Measurements from ENCODE around the gene CCN5.

CCN5 gene

DNA sequence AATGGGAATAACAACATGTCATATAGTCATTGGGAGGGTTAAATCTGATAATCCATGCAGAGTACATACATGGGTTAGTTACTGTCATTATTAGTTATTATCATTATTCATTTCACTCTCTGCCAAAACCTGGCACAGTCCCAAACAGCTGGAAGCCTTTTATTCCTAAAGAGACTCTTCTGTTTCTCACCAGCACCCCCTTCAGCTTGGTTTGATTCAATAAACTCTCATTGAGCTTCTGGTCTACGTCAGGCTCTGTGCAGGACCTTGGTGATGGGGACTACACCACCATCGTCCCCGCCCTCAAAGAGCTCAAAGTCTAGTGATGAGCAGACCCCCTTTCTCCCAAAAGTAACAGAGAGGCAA, 32.8 kb downstream of the CCN5 start:
- H4K20me1 ChIP-seq (ENCODE audit: insufficient read depth, low read length) = no peaks in the 10 kb centered on the region
- H3K9me3 ChIP-seq (ENCODE audit: low read length) = no peaks in the 10 kb centered on the region
- H3K36me3 ChIP-seq (ENCODE audit: insufficient read depth, low read length) = no peaks in the 10 kb centered on the region

GRCh38 chr20:44750081-44750805, 35.1 kb downstream of the CCN5 start:
- H3K9ac ChIP-seq (ENCODE audit: low read length) = no peak overlapping the region

More for the DNA sequence above, 32.8 kb downstream of the CCN5 start:
- Histone ChIP-seq H2AFZ (ENCODE audit: low read length) (no peak overlapping the region), H3F3A (ENCODE audit: insufficient read depth, low read length) (no peaks in the 10 kb centered on the region), H3K4me1 (ENCODE audit: insufficient read depth, low read length, severe bottlenecking) (peaks cover 24% of the 10 kb centered on the region), H3K9me2 (ENCODE audit: low read depth, low read length) (no peaks in the 10 kb centered on the region), H3K27ac (ENCODE audit: low read depth, low read length, poor library complexity, severe bottlenecking) (no peak overlapping the region), H3K9ac (ENCODE audit: low read length) (no peak overlapping the region), H3K4me3 (ENCODE audit: low read depth, low read length, poor library complexity, severe bottlenecking) (no peak overlapping the region), H3K4me2 (ENCODE audit: low read length) (no peak overlapping the region), H3K79me2 (ENCODE audit: insufficient read depth, low read length) (no peaks in the 10 kb centered on the region), H3K27me3 (ENCODE audit: insufficient read depth, low read length) (peaks cover 6% of the 10 kb centered on the region; the same call in 1 of the 2 replicates)
- TF ChIP-seq, protein P1, sequence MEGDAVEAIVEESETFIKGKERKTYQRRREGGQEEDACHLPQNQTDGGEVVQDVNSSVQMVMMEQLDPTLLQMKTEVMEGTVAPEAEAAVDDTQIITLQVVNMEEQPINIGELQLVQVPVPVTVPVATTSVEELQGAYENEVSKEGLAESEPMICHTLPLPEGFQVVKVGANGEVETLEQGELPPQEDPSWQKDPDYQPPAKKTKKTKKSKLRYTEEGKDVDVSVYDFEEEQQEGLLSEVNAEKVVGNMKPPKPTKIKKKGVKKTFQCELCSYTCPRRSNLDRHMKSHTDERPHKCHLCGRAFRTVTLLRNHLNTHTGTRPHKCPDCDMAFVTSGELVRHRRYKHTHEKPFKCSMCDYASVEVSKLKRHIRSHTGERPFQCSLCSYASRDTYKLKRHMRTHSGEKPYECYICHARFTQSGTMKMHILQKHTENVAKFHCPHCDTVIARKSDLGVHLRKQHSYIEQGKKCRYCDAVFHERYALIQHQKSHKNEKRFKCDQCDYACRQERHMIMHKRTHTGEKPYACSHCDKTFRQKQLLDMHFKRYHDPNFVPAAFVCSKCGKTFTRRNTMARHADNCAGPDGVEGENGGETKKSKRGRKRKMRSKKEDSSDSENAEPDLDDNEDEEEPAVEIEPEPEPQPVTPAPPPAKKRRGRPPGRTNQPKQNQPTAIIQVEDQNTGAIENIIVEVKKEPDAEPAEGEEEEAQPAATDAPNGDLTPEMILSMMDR (IDR thresholded peaks at IDR 0.05; ENCODE audit: low read length) = no peak
- no peak for TF ChIP-seq EZH2 (IDR thresholded peaks at IDR 0.05; ENCODE audit: borderline replicate concordance, low read length)

DNA sequence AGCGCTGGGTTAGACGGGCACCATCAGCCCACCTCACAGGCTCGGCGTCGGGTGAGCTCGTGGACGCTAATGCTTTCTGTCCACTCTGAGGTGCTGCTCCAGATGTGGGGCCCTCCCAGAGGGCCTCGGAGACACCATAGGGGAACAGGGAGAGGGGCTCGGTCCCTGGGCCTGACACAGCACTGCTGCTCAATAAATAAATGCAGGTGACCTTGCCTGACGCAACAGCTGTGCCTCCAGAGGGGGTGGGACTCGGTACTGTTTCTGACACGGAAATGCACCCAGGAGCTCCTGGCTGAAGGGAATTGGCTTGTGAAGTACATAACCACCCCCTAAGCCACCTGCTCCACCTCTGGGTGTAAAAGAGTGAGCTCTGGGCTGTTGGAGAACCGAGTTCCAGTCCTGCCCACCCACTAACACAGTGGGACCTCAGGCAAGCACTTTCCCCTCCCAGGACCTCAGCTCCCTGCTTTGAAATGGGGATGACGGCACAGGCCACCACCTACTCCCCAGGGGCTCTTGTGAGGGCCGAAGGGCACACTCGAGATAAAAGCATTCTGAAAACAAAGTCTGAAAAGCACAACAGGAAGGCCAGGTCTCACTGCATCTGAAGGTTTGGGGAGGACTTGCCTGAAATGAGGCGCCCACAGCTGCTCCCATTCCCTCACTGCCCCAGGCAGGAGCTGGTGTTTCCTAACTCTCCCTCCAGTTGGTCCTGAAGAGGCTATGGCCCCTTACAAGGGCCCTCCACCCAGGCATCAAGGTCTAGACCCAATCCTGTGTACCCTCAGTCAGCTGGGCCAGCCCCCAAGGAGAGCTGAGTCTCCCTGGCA, 37.1 kb downstream of the CCN5 start:
- TF ChIP-seq, protein P1 (IDR thresholded peaks at IDR 0.05; ENCODE audit: low read length) = no peak
- TF ChIP-seq EZH2 (IDR thresholded peaks at IDR 0.05; ENCODE audit: borderline replicate concordance, low read length) = no peak

More at GRCh38 chr20:44750081-44750805, 35.1 kb downstream of the CCN5 start:
- H3K27me3 ChIP-seq (ENCODE audit: insufficient read depth, low read length) = peaks cover 11% of the 10 kb centered on the region; the same call in 1 of the 2 replicates
- no peaks in the 10 kb centered on the region for H3K9me3 ChIP-seq (ENCODE audit: low read length)
- H4K20me1 ChIP-seq (ENCODE audit: insufficient read depth, low read length) = no peaks in the 10 kb centered on the region
- TF ChIP-seq EZH2 (IDR thresholded peaks at IDR 0.05; ENCODE audit: borderline replicate concordance, low read length) = no peak
- TF ChIP-seq, protein P1 (IDR thresholded peaks at IDR 0.05; ENCODE audit: low read length) = peak; percentile 4; the same call in 1 of the 2 replicates
- H3K9me2 ChIP-seq (ENCODE audit: low read depth, low read length) = no peaks in the 10 kb centered on the region
- no peaks in the 10 kb centered on the region for H3K36me3 ChIP-seq (ENCODE audit: insufficient read depth, low read length)
- peaks cover 24% of the 10 kb centered on the region for H3K4me1 ChIP-seq (ENCODE audit: insufficient read depth, low read length, severe bottlenecking)
- H2AFZ ChIP-seq (ENCODE audit: low read length) = no peak overlapping the region
- H3K4me2 ChIP-seq (ENCODE audit: low read length) = no peak overlapping the region
- no peak overlapping the region for H3K4me3 ChIP-seq (ENCODE audit: low read depth, low read length, poor library complexity, severe bottlenecking)
- H3K79me2 ChIP-seq (ENCODE audit: insufficient read depth, low read length) = no peaks in the 10 kb centered on the region
- no peaks in the 10 kb centered on the region for H3F3A ChIP-seq (ENCODE audit: insufficient read depth, low read length)
- no peak overlapping the region for H3K27ac ChIP-seq (ENCODE audit: low read depth, low read length, poor library complexity, severe bottlenecking)

More for the DNA sequence above, 37.1 kb downstream of the CCN5 start:
- H3K79me2 ChIP-seq (ENCODE audit: insufficient read depth, low read length) = no peaks in the 10 kb centered on the region
- H3K27me3 ChIP-seq (ENCODE audit: insufficient read depth, low read length) = peaks cover 11% of the 10 kb centered on the region; the same call in 1 of the 2 replicates
- H3K9me3 ChIP-seq (ENCODE audit: low read length) = no peaks in the 10 kb centered on the region
- H3K4me1 ChIP-seq (ENCODE audit: insufficient read depth, low read length, severe bottlenecking) = peaks cover 7% of the 10 kb centered on the region
- H3K36me3 ChIP-seq (ENCODE audit: insufficient read depth, low read length) = no peaks in the 10 kb centered on the region
- no peak overlapping the region for H3K4me3 ChIP-seq (ENCODE audit: low read depth, low read length, poor library complexity, severe bottlenecking)
- no peaks in the 10 kb centered on the region for H3F3A ChIP-seq (ENCODE audit: insufficient read depth, low read length)
- no peaks in the 10 kb centered on the region for H3K9me2 ChIP-seq (ENCODE audit: low read depth, low read length)
- no peak overlapping the region for H3K9ac ChIP-seq (ENCODE audit: low read length)
- no peaks in the 10 kb centered on the region for H4K20me1 ChIP-seq (ENCODE audit: insufficient read depth, low read length)
- H3K4me2 ChIP-seq (ENCODE audit: low read length) = no peak overlapping the region
- H3K27ac ChIP-seq (ENCODE audit: low read depth, low read length, poor library complexity, severe bottlenecking) = no peak overlapping the region
- H2AFZ ChIP-seq (ENCODE audit: low read length) = no peak overlapping the region

Measured in OCI-LY1 (cell line).